ENCODE results near the gene HDAC7.

- TF ChIP-seq GATA2 (IDR thresholded peaks at IDR 0.05; ENCODE audit: low read depth, low read length) (no peak), GATA3 (IDR thresholded peaks at IDR 0.05; ENCODE audit: low read depth, low read length) (no peak)
These were observed 17.8 kb upstream of the HDAC7 start for GRCh38 chr12:47837190-47838171.
